CD4-positive, alpha-beta T cell treated with Interleukin-15 for 4 hours (primary cell): Measurements from ENCODE around the gene HSD17B13.
"Not testable (repeated sequence)": the region's sequence is repeated elsewhere in the genome, so short reads cannot be mapped to it uniquely, and the experiment has no call there.

ENCODE experiments used
- DNase-seq: peaks from one replicate; pipeline ENCODE4 v3.0.0-alpha.2; 2020; ENCODE audit warnings: low spot score

HSD17B13 gene

GRCh38 chr4:87316961-87317360 is 5.7 kb downstream of the HSD17B13 start:
- no peak for DNase-seq

- not testable (repeated sequence) for DNase-seq
Observed at GRCh38 chr4:87315000-87315399, 7.7 kb downstream of the HSD17B13 start.

DNA sequence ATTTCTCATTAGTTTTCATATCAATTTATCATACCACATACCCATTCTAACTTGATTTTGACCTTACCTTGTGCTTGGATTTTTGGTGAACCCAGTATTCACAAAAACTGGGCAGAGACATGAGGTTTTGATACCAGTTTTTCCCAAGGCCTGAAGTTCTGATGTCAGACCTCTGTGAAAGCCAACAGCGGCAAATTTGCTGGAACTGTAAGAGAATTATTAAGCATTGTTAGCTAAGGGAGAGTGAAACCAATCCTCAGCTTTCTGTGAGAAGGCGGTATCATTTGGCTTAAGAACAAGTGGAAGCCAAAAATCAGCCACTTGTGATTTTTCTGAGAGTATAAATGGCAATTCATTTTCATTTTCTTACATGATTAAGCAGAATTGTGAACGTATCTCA is 8.9 kb downstream of the HSD17B13 start:
- DNase-seq: no peak

DNA sequence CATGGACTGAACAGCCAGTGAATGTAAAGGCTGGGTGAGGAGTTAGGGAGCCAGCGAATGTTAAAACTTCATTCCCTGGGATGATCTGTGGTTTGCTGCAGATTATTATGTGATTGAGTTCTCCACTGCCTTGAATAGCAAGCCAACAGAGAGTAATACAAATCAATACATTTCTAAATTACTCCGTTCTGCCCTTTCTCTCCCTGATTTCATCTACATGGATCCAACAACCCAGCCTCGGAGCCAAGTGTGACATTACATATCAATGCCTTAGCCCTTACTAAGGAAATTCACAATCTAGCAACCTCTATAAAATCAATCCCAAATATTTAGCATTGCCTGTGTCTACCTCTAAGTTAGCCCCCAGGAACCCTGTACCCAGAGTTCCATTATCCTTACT is 11.0 kb downstream of the HSD17B13 start:
- no peak for DNase-seq

GRCh38 chr4:87310691-87311335 is 11.9 kb downstream of the HSD17B13 start:
- no peak for DNase-seq

- no peak for DNase-seq
Observed at GRCh38 chr4:87309625-87310024, 13.1 kb downstream of the HSD17B13 start.

- DNase-seq: no peak
Observed at GRCh38 chr4:87306056-87306455, 16.6 kb downstream of the HSD17B13 start.

DNA sequence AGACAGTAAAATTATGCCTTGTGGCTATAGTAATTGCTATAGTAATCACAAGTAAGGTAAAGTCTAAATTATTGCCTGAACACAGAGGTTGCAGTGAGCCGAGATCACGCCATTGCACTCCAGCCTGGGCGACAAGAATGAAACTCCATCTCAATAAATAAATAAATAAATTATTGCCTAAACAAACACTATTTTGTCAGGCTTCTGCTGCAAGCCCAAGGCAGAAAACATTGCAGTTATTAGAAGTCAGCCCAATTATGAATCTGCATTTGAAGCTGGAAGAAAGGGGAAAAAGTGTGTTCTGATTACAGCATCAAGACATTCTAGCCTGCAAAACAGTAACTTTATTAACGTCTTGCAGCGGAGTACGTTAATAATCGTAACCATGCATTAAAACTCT is 17.1 kb downstream of the HSD17B13 start:
- no peak for DNase-seq

DNA sequence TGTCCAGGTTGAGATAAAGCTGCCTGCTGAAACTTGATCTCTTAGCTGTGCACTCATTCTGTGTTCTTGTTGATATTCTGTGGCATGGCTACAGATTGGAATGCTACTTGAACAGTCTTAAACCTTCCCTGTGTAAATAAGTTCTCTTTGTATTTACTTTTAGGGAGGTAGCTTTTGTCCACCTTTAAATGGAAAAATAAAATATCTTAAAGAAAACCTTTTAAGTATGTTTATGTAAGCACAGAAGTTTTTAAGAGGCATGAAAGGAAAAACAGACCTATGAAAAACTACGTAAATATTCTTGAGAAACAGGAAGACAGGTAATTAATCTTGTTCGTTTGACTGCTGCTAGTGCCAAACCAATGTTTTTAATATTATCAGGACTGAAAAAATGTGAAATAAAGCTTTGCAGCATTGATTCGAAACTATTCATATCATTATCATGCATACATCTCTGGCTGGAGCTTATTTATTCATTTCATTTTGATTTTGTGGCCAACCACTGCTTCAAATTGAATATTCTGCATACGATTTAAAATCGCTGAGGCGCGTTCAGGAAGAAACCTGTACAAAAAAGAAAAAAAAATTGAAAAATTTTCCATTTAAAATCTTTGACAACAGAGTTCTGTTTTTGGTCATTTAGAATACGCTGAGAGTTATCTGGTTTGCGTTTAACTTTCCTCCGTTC is 17.8 kb downstream of the HSD17B13 start:
- no peak for DNase-seq

GRCh38 chr4:87299898-87300297 is 22.8 kb downstream of the HSD17B13 start:
- DNase-seq: no peak

GRCh38 chr4:87298362-87298761 is 24.3 kb downstream of the HSD17B13 start:
- no peak for DNase-seq

GRCh38 chr4:87294911-87295310 is 27.8 kb downstream of the HSD17B13 start:
- DNase-seq: not testable (repeated sequence)

DNA sequence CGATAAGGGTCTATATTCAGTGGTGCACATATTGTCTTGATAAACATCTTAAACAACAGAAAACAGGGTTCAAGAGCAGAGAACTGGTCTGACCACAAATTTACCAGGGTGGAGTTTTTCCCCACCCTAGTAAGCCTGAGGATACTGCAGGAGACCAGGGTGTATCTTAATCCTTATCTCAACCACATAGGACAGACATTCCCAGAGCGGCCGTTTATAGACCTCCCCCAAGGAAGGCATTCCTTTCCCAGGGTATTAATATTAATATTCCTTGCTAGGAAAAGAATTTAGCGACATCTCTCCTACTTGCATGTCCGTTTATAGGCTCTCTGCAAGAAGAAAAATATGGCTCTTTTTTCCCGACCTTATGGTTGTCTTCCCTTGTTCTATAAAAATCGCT is 28.8 kb downstream of the HSD17B13 start:
- DNase-seq: not testable (repeated sequence)

DNA sequence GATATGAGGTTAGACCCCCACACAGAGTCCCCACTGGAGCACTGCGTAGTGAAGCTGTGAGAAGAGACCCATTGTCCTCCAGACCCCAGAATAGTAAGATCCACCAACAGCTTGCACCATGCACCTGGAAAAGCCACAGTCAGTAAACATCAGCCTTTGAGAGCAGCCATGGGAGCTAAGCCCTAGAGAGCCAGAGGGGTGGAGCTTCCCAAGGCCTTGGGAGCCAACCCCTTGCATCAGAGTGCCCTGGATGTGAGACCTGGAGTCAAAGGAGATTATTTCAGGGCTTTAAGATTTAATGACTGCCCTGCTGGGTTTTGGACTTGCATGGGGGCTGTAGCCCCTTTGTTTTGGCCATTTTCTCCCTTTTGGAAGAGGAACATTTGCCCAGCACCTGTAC is 35.7 kb downstream of the HSD17B13 start:
- DNase-seq: no peak

DNA sequence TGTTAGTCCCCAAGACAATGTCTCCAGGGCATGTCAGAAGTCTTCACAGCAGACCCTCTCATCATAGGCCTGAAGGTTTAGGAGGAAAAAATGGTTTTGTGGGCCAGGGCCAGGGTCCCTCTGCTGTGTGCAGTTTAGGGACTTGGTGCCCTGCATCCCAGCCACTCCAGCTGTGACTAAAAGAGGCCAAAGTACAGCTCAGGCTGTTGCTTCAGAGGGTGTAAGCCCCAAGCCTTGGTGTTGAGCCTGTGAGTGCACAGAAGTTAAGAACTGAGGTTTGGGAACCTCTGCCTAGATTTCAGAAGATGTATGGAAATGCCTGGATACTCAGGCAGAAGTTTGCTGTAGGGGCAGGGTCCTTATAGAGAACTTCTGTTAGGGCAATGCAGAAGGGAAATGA is 38.4 kb downstream of the HSD17B13 start:
- DNase-seq: not testable (repeated sequence)

DNA sequence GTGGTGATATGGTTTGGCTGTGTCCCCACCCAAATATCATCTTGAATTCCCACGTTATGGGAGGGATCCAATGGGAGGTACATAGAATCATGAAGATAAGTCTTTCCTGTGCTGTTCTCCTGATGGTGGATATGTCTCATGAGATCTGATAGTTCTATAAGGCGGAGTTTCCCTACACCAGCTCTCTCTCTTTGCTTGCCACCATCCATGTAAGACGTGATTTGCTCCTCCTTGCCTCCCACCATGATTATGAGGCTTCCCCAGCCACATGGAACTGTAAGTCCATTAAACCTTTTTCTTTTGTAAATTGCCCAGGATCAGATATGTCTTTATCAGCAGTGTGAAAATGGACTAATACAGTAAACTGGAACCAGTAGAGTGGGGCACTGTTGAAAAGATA is 39.5 kb downstream of the HSD17B13 start:
- no peak for DNase-seq

- no peak for DNase-seq
Observed at GRCh38 chr4:87281603-87282002, 41.1 kb downstream of the HSD17B13 start.

DNA sequence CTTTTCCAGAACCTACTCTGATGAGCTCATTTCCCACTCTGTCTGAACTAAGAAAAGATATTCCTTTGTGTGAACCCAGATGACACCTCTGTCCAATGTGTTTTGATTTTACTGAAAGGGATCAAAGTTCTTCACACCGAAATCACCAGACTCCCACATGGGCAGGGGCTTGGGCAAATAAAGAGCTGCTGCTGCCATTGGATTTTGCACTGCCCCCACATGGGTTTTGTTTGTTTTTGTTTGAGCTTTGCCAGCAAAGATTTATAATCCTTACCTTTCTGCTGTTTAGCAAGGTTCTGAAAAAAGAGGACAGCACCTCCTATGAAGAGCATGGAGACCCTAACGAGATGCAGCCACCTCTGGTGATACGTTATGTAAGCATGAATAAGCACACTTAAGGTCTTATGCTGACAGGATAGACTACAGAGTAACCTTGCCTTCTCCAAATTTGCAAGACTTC is 44.3 kb downstream of the HSD17B13 start:
- DNase-seq: no peak

- no peak for DNase-seq
Observed at GRCh38 chr4:87275311-87275710, 47.4 kb downstream of the HSD17B13 start.

DNA sequence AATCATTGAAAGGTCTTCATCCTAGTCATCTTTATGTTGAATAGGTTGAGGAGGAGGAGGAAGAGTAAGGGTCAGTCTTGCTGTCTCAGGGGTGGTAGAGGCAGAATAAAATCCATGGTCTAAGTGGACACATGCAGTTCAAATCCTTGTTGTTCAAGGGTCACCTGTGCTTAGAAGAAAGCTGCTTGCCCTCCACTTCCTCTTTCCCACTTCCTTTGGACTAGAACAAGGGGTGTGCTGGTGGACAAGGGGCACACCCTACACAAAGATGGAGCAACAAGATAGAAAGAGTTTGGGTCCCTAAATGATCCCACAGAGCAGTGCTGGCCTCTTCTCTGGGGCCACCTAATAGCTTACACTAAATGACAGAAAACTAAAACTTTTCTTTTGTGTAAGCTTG is 47.9 kb downstream of the HSD17B13 start:
- DNase-seq: no peak

- no peak for DNase-seq
Observed at GRCh38 chr4:87274327-87274726, 48.4 kb downstream of the HSD17B13 start.

GRCh38 chr4:87270825-87271224 is 51.9 kb downstream of the HSD17B13 start:
- no peak for DNase-seq

DNA sequence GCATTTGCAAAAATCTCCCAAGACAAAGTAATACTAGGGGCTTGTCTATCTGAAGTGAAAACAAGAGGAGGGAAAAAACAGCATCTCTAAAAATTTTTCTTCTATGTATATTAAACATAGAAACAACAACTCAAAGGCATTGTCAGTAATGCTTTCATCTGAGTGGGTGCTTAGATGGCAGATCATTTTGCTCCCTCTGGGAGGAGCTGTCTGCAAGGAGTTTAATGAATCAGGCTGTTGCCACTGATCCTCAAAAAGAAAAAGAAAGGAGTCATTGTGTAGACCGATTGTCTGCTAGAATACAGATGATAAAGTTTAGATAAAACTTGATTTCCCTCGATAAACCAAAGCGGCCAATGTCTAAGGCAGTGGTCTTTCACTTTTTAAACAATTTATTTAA is 52.5 kb downstream of the HSD17B13 start:
- no peak for DNase-seq

DNA sequence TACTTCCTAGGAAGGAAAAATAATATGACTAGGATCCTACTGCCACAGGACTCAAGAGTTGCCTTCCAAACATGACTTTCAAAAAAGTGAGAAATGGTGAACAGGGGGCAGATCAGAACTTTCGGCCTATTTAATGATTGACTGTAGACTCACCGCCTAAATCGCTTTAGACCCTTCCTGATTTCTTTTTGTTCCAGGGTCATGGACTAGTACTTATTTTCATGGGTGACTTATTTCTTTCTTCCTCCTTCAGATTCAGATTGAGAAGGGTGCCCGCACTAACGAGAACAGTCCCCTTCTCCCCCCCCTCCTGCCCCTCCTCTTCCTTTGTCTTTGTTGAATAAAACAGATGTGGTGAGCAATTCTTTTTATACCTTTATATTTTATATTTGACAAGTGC is 54.3 kb downstream of the HSD17B13 start:
- DNase-seq: no peak
